ENCODE data around the gene RBM39. TPM values are rescaled to one million over a fixed set of nuclear protein-coding genes. Genes with fewer than 3 reads are reported as not detected.

RBM39 gene
- total and polyA plus RNA-seq, 9 of the 15 experiments (the other 6 are each of a cell fraction or from before 2014, with no cell fraction given), result 143 to 319 (median 228) TPM

- TF ChIP-seq PBX2 (CRISPR knock-in tag; IDR thresholded peaks at IDR 0.05; ENCODE audit: low read depth) (no peak), PBX2 (tag; conservative IDR thresholded peaks at IDR 0.05; ENCODE audit: low read depth) (0 out of 2 replicates have a peak, but pooled peaks have one; percentile 32), NFYB (IDR thresholded peaks at IDR 0.05; ENCODE audit: extremely low read depth, insufficient read length) (peak; percentile 74), FOSL1 (tag; conservative IDR thresholded peaks at IDR 0.05) (0 out of 2 replicates have a peak, but pooled peaks have one; percentile 50), ZNF124 (CRISPR knock-in tag; IDR thresholded peaks at IDR 0.05) (no peak), ZSCAN32 (CRISPR knock-in tag; IDR thresholded peaks at IDR 0.05) (no peak), ZNF766 (CRISPR knock-in tag; conservative IDR thresholded peaks at IDR 0.05) (0 out of 2 replicates have a peak, but pooled peaks have one; percentile 31), ZZZ3 (IDR thresholded peaks at IDR 0.05) (no peak), SMARCA4 (IDR thresholded peaks at IDR 0.05) (no peak), EHMT2 (IDR thresholded peaks at IDR 0.05) (0 out of 2 replicates have a peak, but pooled peaks have one; percentile 42), USF2 (CRISPR knock-in tag; IDR thresholded peaks at IDR 0.05) (peak; percentile 68), SREBF1 (IDR thresholded peaks at IDR 0.05; ENCODE audit: borderline replicate concordance, low read depth, low read length) (no peak), MLX (CRISPR knock-in tag; conservative IDR thresholded peaks at IDR 0.05) (no peak), ZNF354B (CRISPR knock-in tag; IDR thresholded peaks at IDR 0.05) (no peak), ZNF436 (CRISPR knock-in tag; IDR thresholded peaks at IDR 0.05) (no peak), PHF21A (IDR thresholded peaks at IDR 0.05; ENCODE audit: borderline replicate concordance, low read depth) (peak; percentile 16; the same call in 1 of the 2 replicates), PKNOX1 (IDR thresholded peaks at IDR 0.05) (peak; percentile 71), NRF1 (conservative IDR thresholded peaks at IDR 0.05 in 1 of 2, IDR thresholded peaks at IDR 0.05 in 1 of 2) (peak; percentile 49 to 67; a peak in 3 of 4 replicates), IFI16 (CRISPR knock-in tag; IDR thresholded peaks at IDR 0.05) (no peak), CEBPG (CRISPR knock-in tag; IDR thresholded peaks at IDR 0.05) (0 out of 2 replicates have a peak, but pooled peaks have one; percentile 44), CEBPG (tag; conservative IDR thresholded peaks at IDR 0.05 in 1 of 2, IDR thresholded peaks at IDR 0.05 in 1 of 2) (peak; percentile 87 to 91), RCOR1 (IDR thresholded peaks at IDR 0.05; ENCODE audit: borderline replicate concordance in 1 of 2, low read depth in 2 of 2, low read length in 2 of 2) (peak in 1 of 2 experiments; percentile 81; a peak in 1 of 4 replicates)
Observed at GRCh38 chr20:35768731-35769664, 26.9 kb upstream of the RBM39 start (continued).
